HCT116 (cell line): Measurements from ENCODE around the gene VHLL. TPM values are rescaled to one million over a fixed set of nuclear protein-coding genes. Genes with fewer than 3 reads are reported as not detected.

Experiments
- ATAC-seq: fragments of 200-7000 bp; cut with Tn5 transposase; 2 replicates; pipeline ENCODE4 v1.9.1; 2020; ENCODE audit warnings: mild to moderate bottlenecking, moderate library complexity
- BruUV-seq: library from RNA; stranded (reverse); fragments of 400-500 nt; replicated peaks from 2 replicates; lab custom pipeline; 2021; lab: Mats Ljungman, UMichigan
- CTCF ChIA-PET: fragments of 300-600 bp; sonication (Branson Sonifier 250); formaldehyde crosslinking; loops from one replicate; lab custom pipeline; 2021; ENCODE audit warnings: antibody characterized with exemption; lab: Charles Lee
- POLR2A ChIA-PET: fragments of 300-600, 350-600 bp; sonication (Branson Sonifier 250); formaldehyde crosslinking; loops from one replicate; lab custom pipeline; 2021; ENCODE audit warnings: antibody characterized with exemption; lab: Charles Lee
- RAD21 ChIA-PET, 2 experiments: fragments of 300-600 bp; sonication (Branson Sonifier 250); formaldehyde crosslinking; loops; one replicate each; lab custom pipeline; 2023; ENCODE audit warnings: low total read pairs in 2 of 2; ENCODE audit not compliant: uncharacterized antibody in 2 of 2, unreplicated experiment in 2 of 2, low non-redundant PET in 1 of 2; lab: Charles Lee
- DNase-seq: peaks from one replicate; pipeline ENCODE4 v3.0.0-alpha.2; 2010; ENCODE audit warnings: low read depth, low spot score
- H2AFZ ChIP-seq: fragments of 200-600 bp; shearing (Covaris generic), sonication (generic); 2 replicates; pipeline ENCODE4 v1.6.1; 2017; ENCODE audit warnings: low read depth, mixed run types, mixed read lengths, antibody characterized with exemption, low read length; ENCODE audit not compliant: poor library complexity, severe bottlenecking
- H3K27ac ChIP-seq: 2 replicates; pipeline ENCODE4 v1.5.1; 2012; ENCODE audit warnings: low read depth, low read length
- H3K27me3 ChIP-seq: fragments of 200-600 bp; sonication (generic); 2 replicates; pipeline ENCODE4 v1.6.1; 2016; ENCODE audit warnings: mixed run types, low read length, mixed read lengths; ENCODE audit not compliant: insufficient read depth
- H3K36me3 ChIP-seq, 2 experiments: fragments of 200-500 bp in 1 of 2; fragments of 200-600 bp in 1 of 2; sonication (Bioruptor generic) in 1 of 2; sonication (generic) in 1 of 2; 2 replicates each; pipeline versions ENCODE4 v1.5.1 to v1.6.1; 2014 to 2016; ENCODE audit warnings: low read length in 2 of 2, inconsistent platforms in 1 of 2, mixed read lengths in 1 of 2, mixed run types in 1 of 2; ENCODE audit not compliant: insufficient read depth in 2 of 2, control insufficient read depth in 1 of 2
- H3K4me1 ChIP-seq, 2 experiments: fragments of 200-600 bp in 1 of 2; sonication (generic) in 1 of 2; 2 replicates each; pipeline versions ENCODE4 v1.5.1 to v1.6.1; 2012 to 2017; ENCODE audit warnings: low read length in 2 of 2, inconsistent platforms in 1 of 2, mild to moderate bottlenecking in 1 of 2, mixed read lengths in 1 of 2, mixed run types in 1 of 2, moderate library complexity in 1 of 2; ENCODE audit not compliant: insufficient read depth in 2 of 2, control insufficient read depth in 1 of 2
- H3K4me2 ChIP-seq: fragments of 200-600 bp; sonication (generic); 2 replicates; pipeline ENCODE4 v1.6.1; 2017; ENCODE audit warnings: mixed run types, low read length, mixed read lengths
- H3K4me3 ChIP-seq, 2 experiments: fragments of 200-600 bp in 1 of 2; sonication (generic) in 1 of 2; replicated peaks in 1 of 2; 2 replicates each; pipeline ENCODE4 v1.5.1; 2011 to 2016; ENCODE audit warnings: low read length in 2 of 2, control low read depth in 1 of 2, low read depth in 1 of 2, mild to moderate bottlenecking in 1 of 2, mixed read lengths in 1 of 2, mixed run types in 1 of 2
- H3K79me2 ChIP-seq: fragments of 200-600 bp; sonication (generic); 2 replicates; pipeline ENCODE4 v1.6.1; 2017; ENCODE audit warnings: mild to moderate bottlenecking, mixed run types, low read length, moderate library complexity, mixed read lengths; ENCODE audit not compliant: insufficient read depth
- H3K9ac ChIP-seq: fragments of 200-600 bp; sonication (generic); 2 replicates; pipeline ENCODE4 v1.6.1; 2016; ENCODE audit warnings: low read length, mixed read lengths
- H3K9me2 ChIP-seq: fragments of 200-600 bp; sonication (generic), shearing (Covaris generic); 2 replicates; pipeline ENCODE4 v1.6.1; 2017; ENCODE audit warnings: mixed run types, mild to moderate bottlenecking, moderate library complexity; ENCODE audit not compliant: insufficient read depth
- H3K9me3 ChIP-seq, 2 experiments: fragments of 200-500 bp in 1 of 2; fragments of 200-600 bp in 1 of 2; sonication (Bioruptor generic) in 1 of 2; sonication (generic) in 1 of 2; 2 replicates each; pipeline ENCODE4 v1.6.1; 2014 to 2017; ENCODE audit warnings: low read length in 2 of 2, mixed read lengths in 2 of 2, inconsistent platforms in 1 of 2, low read depth in 1 of 2, mild to moderate bottlenecking in 1 of 2, mixed run types in 1 of 2, moderate library complexity in 1 of 2; ENCODE audit not compliant: control insufficient read depth in 1 of 2, insufficient read depth in 1 of 2
- H4K20me1 ChIP-seq: fragments of 200-600 bp; sonication (generic), shearing (Covaris generic); 2 replicates; pipeline ENCODE4 v1.6.1; 2017; ENCODE audit warnings: mixed run types, mild to moderate bottlenecking, moderate library complexity; ENCODE audit not compliant: insufficient read depth
- CEBPB ChIP-seq: IDR thresholded peaks from 2 replicates; pipeline ENCODE4 v1.6.1; 2012; ENCODE audit warnings: low read depth
- CTCF ChIP-seq, 3 experiments: fragments of 200-600 bp in 1 of 3; sonication (generic) in 1 of 3; IDR thresholded peaks in 2 of 3; conservative IDR thresholded peaks in 1 of 3; 2 replicates each; pipeline ENCODE4 v1.5.1; 2012 to 2017; ENCODE audit warnings: low read depth in 2 of 3, low read length in 2 of 3, antibody characterized with exemption in 1 of 3, borderline replicate concordance in 1 of 3, control low read depth in 1 of 3, mild to moderate bottlenecking in 1 of 3, mixed read lengths in 1 of 3, mixed run types in 1 of 3, moderate library complexity in 1 of 3; ENCODE audit not compliant: insufficient read depth in 1 of 3
- ELF1 ChIP-seq: IDR thresholded peaks from 2 replicates; pipeline ENCODE4 v1.6.1; 2012; ENCODE audit warnings: low read depth, borderline replicate concordance
- EZH2 ChIP-seq: fragments of 200-600 bp; sonication (generic); IDR thresholded peaks from 2 replicates; pipeline ENCODE4 v1.6.1; 2017; ENCODE audit warnings: antibody characterized with exemption, mixed run types
- EZH2phosphoT487 ChIP-seq: fragments of 200-600 bp; IDR thresholded peaks from 2 replicates; pipeline ENCODE4 v1.6.1; 2018; ENCODE audit warnings: antibody characterized with exemption, borderline replicate concordance
- JUND ChIP-seq: IDR thresholded peaks from 2 replicates; pipeline ENCODE4 v1.6.1; 2012
- MAX ChIP-seq: IDR thresholded peaks from 2 replicates; pipeline ENCODE4 v1.6.1; 2012
- POLR2AphosphoS5 ChIP-seq: IDR thresholded peaks from 2 replicates; pipeline ENCODE4 v1.6.1; 2011; ENCODE audit warnings: mild to moderate bottlenecking, low read depth, low read length, moderate library complexity
- RAD21 ChIP-seq: IDR thresholded peaks from 2 replicates; pipeline ENCODE4 v1.6.1; 2012; ENCODE audit warnings: low read depth, mild to moderate bottlenecking
- REST ChIP-seq: IDR thresholded peaks from 2 replicates; pipeline ENCODE4 v1.6.1; 2012; ENCODE audit warnings: low read depth
- TCF7L2 ChIP-seq: IDR thresholded peaks from 2 replicates; pipeline ENCODE4 v1.7.0; 2011; ENCODE audit warnings: borderline replicate concordance, inconsistent platforms; ENCODE audit not compliant: insufficient read depth, insufficient read length; ENCODE audit errors: extremely low read depth
- ZFX ChIP-seq: fragments of 450-650 bp; IDR thresholded peaks from 2 replicates; pipeline ENCODE4 v1.6.1; 2017
- intact Hi-C: fragments of 100-400 bp; cut with micrococcal nuclease; formaldehyde crosslinking; loops from 2 replicates; pipeline ENCODE4 v1.10.0; 2022
- total RNA-seq: library from RNA; stranded (reverse); gene quantifications from one replicate; pipeline ENCODE4 v1.2.1, GENCODE V29; 2021; ENCODE audit not compliant: unreplicated experiment

Gene VHLL
- total RNA-seq, 1 experiment from 2014 or later, result not detected

GRCh38 chr1:156262461-156263287, 36.4 kb downstream of the VHLL start (continued):
- no peak for TF ChIP-seq MAX
- no peak for TF ChIP-seq EZH2
- TF ChIP-seq, all 23 proteins: peak for 3

DNA sequence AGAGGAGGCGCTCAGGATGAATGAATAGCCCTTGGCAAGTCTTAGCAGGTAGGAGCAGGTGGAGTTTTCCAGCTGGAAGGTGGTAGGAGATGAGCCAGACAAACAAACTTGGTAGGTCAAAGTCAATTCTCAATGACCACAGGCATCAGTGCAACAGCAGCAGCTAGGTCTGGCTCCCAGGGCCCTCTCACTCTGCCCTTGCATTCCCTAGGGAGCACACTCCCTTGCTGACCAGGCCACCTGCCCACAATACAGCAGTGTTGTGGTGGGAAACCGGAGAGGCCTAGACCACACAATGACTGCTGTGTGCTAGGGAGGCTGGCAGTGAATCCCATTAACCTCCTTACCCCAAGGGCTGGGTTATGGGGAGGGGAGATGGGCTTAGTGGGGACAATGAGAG, 38.2 kb downstream of the VHLL start:
- ChIA-PET POLR2A (no interaction called here), CTCF (no interaction called here), RAD21 (no interaction called here)
- H3K4me2 ChIP-seq, result no peak overlapping the region
- H3K4me3 ChIP-seq, result no peak overlapping the region
- H3K27me3 ChIP-seq, result no peaks in the 10 kb centered on the region
- no peak overlapping the region for H3K27ac ChIP-seq
- no peak overlapping the region for H3K9ac ChIP-seq
- TF ChIP-seq CTCF (IDR thresholded peaks at IDR 0.05 in 2 of 3, conservative IDR thresholded peaks at IDR 0.05 in 1 of 3; ENCODE audit: borderline replicate concordance in 1 of 3, insufficient read depth in 1 of 3, low read depth in 2 of 3, low read length in 2 of 3), result no peak
- no peak for TF ChIP-seq ELF1
- no peak for TF ChIP-seq CEBPB
- no peak for TF ChIP-seq TCF7L2
- no peak for TF ChIP-seq POLR2AphosphoS5
- TF ChIP-seq REST, result no peak
- no peak for TF ChIP-seq ZFX
- no peak for TF ChIP-seq EZH2phosphoT487
- no peak for TF ChIP-seq RAD21
- TF ChIP-seq JUND, result no peak
- TF ChIP-seq EZH2, result no peak
- no peaks in the 10 kb centered on the region for H3K9me3 ChIP-seq
- ATAC-seq (no peak), DNase-seq (no peak)
- H3K4me1 ChIP-seq, result peaks cover 0 to 16% of the 10 kb centered on the region in 2 experiments; a peak in 2 of 4 replicates
- H3K9me2 ChIP-seq, result no peaks in the 10 kb centered on the region
- no peak overlapping the region for H2AFZ ChIP-seq
- H3K79me2 ChIP-seq, result peaks cover 11% of the 10 kb centered on the region; the same call in 1 of the 2 replicates
- H4K20me1 ChIP-seq, result no peaks in the 10 kb centered on the region; the same call in 1 of the 2 replicates
- H3K36me3 ChIP-seq, result peaks cover 68 to 73% of the 10 kb centered on the region in 2 experiments
- no TSS peak for BruUV-seq
- intact Hi-C loops, result no loop called here
